SU-DHL-6 (cell line): Measurements from ENCODE around the gene TSGA10.

Experiments
- EZH2phosphoT487 ChIP-seq: fragments of 200-600 bp; sonication (generic), shearing (Covaris generic); conservative IDR thresholded peaks from 2 replicates; pipeline ENCODE4 v1.6.1; 2018; ENCODE audit warnings: mild to moderate bottlenecking, antibody characterized with exemption, low read length, moderate library complexity, mixed read lengths
- TF ChIP-seq, protein P1 (sequence below): fragments of 200-600 bp; sonication (generic); IDR thresholded peaks from one replicate; pipeline ENCODE4 v1.5.1; 2017; ENCODE audit warnings: antibody characterized with exemption, mild to moderate bottlenecking, low read length, moderate library complexity; ENCODE audit not compliant: insufficient read depth, poor library complexity, severe bottlenecking

GRCh38 chr2:99140860-99141109 is 14.0 kb downstream of the TSGA10 start:
- TF ChIP-seq, protein P1, sequence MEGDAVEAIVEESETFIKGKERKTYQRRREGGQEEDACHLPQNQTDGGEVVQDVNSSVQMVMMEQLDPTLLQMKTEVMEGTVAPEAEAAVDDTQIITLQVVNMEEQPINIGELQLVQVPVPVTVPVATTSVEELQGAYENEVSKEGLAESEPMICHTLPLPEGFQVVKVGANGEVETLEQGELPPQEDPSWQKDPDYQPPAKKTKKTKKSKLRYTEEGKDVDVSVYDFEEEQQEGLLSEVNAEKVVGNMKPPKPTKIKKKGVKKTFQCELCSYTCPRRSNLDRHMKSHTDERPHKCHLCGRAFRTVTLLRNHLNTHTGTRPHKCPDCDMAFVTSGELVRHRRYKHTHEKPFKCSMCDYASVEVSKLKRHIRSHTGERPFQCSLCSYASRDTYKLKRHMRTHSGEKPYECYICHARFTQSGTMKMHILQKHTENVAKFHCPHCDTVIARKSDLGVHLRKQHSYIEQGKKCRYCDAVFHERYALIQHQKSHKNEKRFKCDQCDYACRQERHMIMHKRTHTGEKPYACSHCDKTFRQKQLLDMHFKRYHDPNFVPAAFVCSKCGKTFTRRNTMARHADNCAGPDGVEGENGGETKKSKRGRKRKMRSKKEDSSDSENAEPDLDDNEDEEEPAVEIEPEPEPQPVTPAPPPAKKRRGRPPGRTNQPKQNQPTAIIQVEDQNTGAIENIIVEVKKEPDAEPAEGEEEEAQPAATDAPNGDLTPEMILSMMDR = no peak
- no peak for TF ChIP-seq EZH2phosphoT487
